SK-N-SH (cell line): Measurements from ENCODE around the gene CCR6.

ENCODE experiments used
- MXI1 ChIP-seq: IDR thresholded peaks from 2 replicates; pipeline ENCODE4 v1.6.1; 2012; ENCODE audit warnings: mild to moderate bottlenecking, low read depth, low read length, improper control_type of control experiment
- TF ChIP-seq, protein P1 (sequence below): fragments of 200-600 bp; sonication (generic); IDR thresholded peaks from 2 replicates; pipeline ENCODE4 v1.6.1; 2017; ENCODE audit warnings: antibody characterized with exemption, mild to moderate bottlenecking, moderate library complexity
- TF ChIP-seq, protein P2 (sequence below): IDR thresholded peaks from 2 replicates; pipeline ENCODE4 v1.6.1; 2012; ENCODE audit warnings: mild to moderate bottlenecking, low read depth, low read length, moderate library complexity

DNA sequence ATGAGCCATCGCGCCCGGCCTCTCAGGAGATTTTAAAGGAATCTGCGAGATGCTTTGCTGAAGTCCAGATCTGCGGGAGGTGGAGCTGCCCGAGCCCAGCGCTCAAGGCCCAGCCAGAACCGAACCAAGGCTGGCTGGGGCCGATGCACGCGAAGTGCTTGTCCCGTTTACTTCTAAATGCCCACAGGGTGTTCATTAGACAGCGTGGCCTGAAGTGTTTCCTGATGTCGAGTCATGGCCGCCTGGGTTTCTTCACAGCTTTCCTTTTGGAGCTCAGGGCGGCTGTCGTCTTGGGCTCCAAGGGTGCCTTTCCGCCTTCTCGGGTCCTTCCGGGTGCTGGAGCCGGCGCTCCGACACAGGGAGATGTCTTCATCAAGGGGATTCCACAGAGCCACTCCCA is 25.1 kb upstream of the CCR6 start:
- TF ChIP-seq, protein P1, sequence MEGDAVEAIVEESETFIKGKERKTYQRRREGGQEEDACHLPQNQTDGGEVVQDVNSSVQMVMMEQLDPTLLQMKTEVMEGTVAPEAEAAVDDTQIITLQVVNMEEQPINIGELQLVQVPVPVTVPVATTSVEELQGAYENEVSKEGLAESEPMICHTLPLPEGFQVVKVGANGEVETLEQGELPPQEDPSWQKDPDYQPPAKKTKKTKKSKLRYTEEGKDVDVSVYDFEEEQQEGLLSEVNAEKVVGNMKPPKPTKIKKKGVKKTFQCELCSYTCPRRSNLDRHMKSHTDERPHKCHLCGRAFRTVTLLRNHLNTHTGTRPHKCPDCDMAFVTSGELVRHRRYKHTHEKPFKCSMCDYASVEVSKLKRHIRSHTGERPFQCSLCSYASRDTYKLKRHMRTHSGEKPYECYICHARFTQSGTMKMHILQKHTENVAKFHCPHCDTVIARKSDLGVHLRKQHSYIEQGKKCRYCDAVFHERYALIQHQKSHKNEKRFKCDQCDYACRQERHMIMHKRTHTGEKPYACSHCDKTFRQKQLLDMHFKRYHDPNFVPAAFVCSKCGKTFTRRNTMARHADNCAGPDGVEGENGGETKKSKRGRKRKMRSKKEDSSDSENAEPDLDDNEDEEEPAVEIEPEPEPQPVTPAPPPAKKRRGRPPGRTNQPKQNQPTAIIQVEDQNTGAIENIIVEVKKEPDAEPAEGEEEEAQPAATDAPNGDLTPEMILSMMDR = no peak
- no peak for TF ChIP-seq MXI1
- TF ChIP-seq, protein P2, sequence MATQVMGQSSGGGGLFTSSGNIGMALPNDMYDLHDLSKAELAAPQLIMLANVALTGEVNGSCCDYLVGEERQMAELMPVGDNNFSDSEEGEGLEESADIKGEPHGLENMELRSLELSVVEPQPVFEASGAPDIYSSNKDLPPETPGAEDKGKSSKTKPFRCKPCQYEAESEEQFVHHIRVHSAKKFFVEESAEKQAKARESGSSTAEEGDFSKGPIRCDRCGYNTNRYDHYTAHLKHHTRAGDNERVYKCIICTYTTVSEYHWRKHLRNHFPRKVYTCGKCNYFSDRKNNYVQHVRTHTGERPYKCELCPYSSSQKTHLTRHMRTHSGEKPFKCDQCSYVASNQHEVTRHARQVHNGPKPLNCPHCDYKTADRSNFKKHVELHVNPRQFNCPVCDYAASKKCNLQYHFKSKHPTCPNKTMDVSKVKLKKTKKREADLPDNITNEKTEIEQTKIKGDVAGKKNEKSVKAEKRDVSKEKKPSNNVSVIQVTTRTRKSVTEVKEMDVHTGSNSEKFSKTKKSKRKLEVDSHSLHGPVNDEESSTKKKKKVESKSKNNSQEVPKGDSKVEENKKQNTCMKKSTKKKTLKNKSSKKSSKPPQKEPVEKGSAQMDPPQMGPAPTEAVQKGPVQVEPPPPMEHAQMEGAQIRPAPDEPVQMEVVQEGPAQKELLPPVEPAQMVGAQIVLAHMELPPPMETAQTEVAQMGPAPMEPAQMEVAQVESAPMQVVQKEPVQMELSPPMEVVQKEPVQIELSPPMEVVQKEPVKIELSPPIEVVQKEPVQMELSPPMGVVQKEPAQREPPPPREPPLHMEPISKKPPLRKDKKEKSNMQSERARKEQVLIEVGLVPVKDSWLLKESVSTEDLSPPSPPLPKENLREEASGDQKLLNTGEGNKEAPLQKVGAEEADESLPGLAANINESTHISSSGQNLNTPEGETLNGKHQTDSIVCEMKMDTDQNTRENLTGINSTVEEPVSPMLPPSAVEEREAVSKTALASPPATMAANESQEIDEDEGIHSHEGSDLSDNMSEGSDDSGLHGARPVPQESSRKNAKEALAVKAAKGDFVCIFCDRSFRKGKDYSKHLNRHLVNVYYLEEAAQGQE = no peak
